HG02973 (cell line): ENCODE measurements around the gene ADAMTS10.
"Not testable (repeated sequence)": the region's sequence is repeated elsewhere in the genome, so short reads cannot be mapped to it uniquely, and the experiment has no call there.

ENCODE experiments used
- ATAC-seq: cut with Tn5 transposase; IDR thresholded peaks from one replicate; pipeline ENCODE4 v1.9.1; 2021; ENCODE audit warnings: moderate library complexity; ENCODE audit not compliant: unreplicated experiment

Gene ADAMTS10

GRCh38 chr19:8629184-8629583 is 18.7 kb upstream of the ADAMTS10 start:
- ATAC-seq: no peak

- ATAC-seq: no peak
Observed at GRCh38 chr19:8626842-8627241, 16.3 kb upstream of the ADAMTS10 start.

- ATAC-seq: not testable (repeated sequence)
Observed at GRCh38 chr19:8622886-8623285, 12.4 kb upstream of the ADAMTS10 start.

GRCh38 chr19:8618751-8619150 is 8.2 kb upstream of the ADAMTS10 start:
- ATAC-seq: no peak

- no peak for ATAC-seq
Observed at GRCh38 chr19:8617984-8618383, 7.5 kb upstream of the ADAMTS10 start.

GRCh38 chr19:8617325-8617724 is 6.8 kb upstream of the ADAMTS10 start:
- not testable (repeated sequence) for ATAC-seq

- ATAC-seq: no peak
Observed at GRCh38 chr19:8616861-8617260, 6.3 kb upstream of the ADAMTS10 start.

GRCh38 chr19:8615813-8616596 is 5.5 kb upstream of the ADAMTS10 start:
- ATAC-seq: no peak

GRCh38 chr19:8615024-8615423 is 4.5 kb upstream of the ADAMTS10 start:
- ATAC-seq: no peak

GRCh38 chr19:8614455-8614854 is 3.9 kb upstream of the ADAMTS10 start:
- ATAC-seq: no peak

GRCh38 chr19:8612807-8613171 is 2.3 kb upstream of the ADAMTS10 start:
- ATAC-seq: no peak

GRCh38 chr19:8611877-8612806 is 1.6 kb upstream of the ADAMTS10 start:
- no peak for ATAC-seq

- ATAC-seq: no peak
Observed at GRCh38 chr19:8611391-8611876, 919 bp upstream of the ADAMTS10 start.

- ATAC-seq: no peak
Observed at GRCh38 chr19:8610936-8611300, 403 bp upstream of the ADAMTS10 start.

GRCh38 chr19:8609279-8610040 is 1.1 kb downstream of the ADAMTS10 start:
- no peak for ATAC-seq

- ATAC-seq: no peak
Observed at GRCh38 chr19:8608941-8609278, 1.6 kb downstream of the ADAMTS10 start.

- no peak for ATAC-seq
Observed at GRCh38 chr19:8607386-8607785, 3.1 kb downstream of the ADAMTS10 start.

GRCh38 chr19:8605514-8605913 is 5.0 kb downstream of the ADAMTS10 start:
- ATAC-seq: no peak

- ATAC-seq: no peak
Observed at GRCh38 chr19:8601796-8602195, 8.7 kb downstream of the ADAMTS10 start.

- ATAC-seq: no peak
Observed at GRCh38 chr19:8600816-8601215, 9.7 kb downstream of the ADAMTS10 start.

- no peak for ATAC-seq
Observed at GRCh38 chr19:8600064-8600463, 10.5 kb downstream of the ADAMTS10 start.
